HG03457 (cell line): ENCODE results near the gene LAMB1.

Experiments
- ATAC-seq: cut with Tn5 transposase; IDR thresholded peaks from one replicate; pipeline ENCODE4 v1.9.1; 2021; ENCODE audit warnings: moderate number of reproducible peaks; ENCODE audit not compliant: unreplicated experiment

The LAMB1 gene

GRCh38 chr7:108018668-108019067 is 15.7 kb upstream of the LAMB1 start:
- no peak for ATAC-seq

- no peak for ATAC-seq
Observed at GRCh38 chr7:108017776-108018151, 14.8 kb upstream of the LAMB1 start.

GRCh38 chr7:108016841-108017775 is 14.1 kb upstream of the LAMB1 start:
- ATAC-seq: no peak

- no peak for ATAC-seq
Observed at GRCh38 chr7:108015740-108016139, 12.8 kb upstream of the LAMB1 start.

GRCh38 chr7:108014747-108015682 is 12.1 kb upstream of the LAMB1 start:
- ATAC-seq: no peak

GRCh38 chr7:108014215-108014614 is 11.3 kb upstream of the LAMB1 start:
- ATAC-seq: no peak

- ATAC-seq: no peak
Observed at GRCh38 chr7:108012499-108013430, 9.8 kb upstream of the LAMB1 start.

- no peak for ATAC-seq
Observed at GRCh38 chr7:108010377-108010776, 7.4 kb upstream of the LAMB1 start.

GRCh38 chr7:108009873-108010272 is 6.9 kb upstream of the LAMB1 start:
- ATAC-seq: no peak

- no peak for ATAC-seq
Observed at GRCh38 chr7:108008827-108009226, 5.9 kb upstream of the LAMB1 start.

- ATAC-seq: no peak
Observed at GRCh38 chr7:108008240-108008639, 5.3 kb upstream of the LAMB1 start.

GRCh38 chr7:108007762-108008161 is 4.8 kb upstream of the LAMB1 start:
- no peak for ATAC-seq

- no peak for ATAC-seq
Observed at GRCh38 chr7:108007261-108007660, 4.3 kb upstream of the LAMB1 start.

GRCh38 chr7:108004220-108005142 is 1.5 kb upstream of the LAMB1 start:
- peak; percentile 74 for ATAC-seq

- ATAC-seq: no peak
Observed at GRCh38 chr7:108003599-108003935, 606 bp upstream of the LAMB1 start.

GRCh38 chr7:108001764-108002725 is 916 bp downstream of the LAMB1 start:
- ATAC-seq: no peak

- no peak for ATAC-seq
Observed at GRCh38 chr7:108000875-108001763, 1.8 kb downstream of the LAMB1 start.
